HT-29 (cell line): ENCODE data around the gene AR. TPM values are rescaled to one million over a fixed set of nuclear protein-coding genes. Genes with fewer than 3 reads are reported as not detected.
"Not testable (repeated sequence)": the region's sequence is repeated elsewhere in the genome, so short reads cannot be mapped to it uniquely, and the experiment has no call there.

Source experiments
- DNase-seq: peaks from one replicate; pipeline ENCODE4 v3.0.0-alpha.2; 2015; ENCODE audit warnings: low spot score
- total RNA-seq: library from RNA; depleted of rRNA; stranded (reverse); fragments of >200 nt; shearing (Covaris generic); gene quantifications from 2 replicates; pipeline ENCODE4 v1.2.3, GENCODE V29; 2014

Gene AR
- total RNA-seq, 1 experiment from 2014 or later, result not detected

- not testable (repeated sequence) for DNase-seq
Observed at GRCh38 chrX:67637293-67637692, 93.5 kb downstream of the AR start.

- no peak for DNase-seq
Observed at GRCh38 chrX:67648361-67648760, 104.5 kb downstream of the AR start.

- no peak for DNase-seq
Observed at GRCh38 chrX:67651437-67652142, 107.8 kb downstream of the AR start.

GRCh38 chrX:67652543-67652942 lies 108.7 kb downstream of the AR start:
- DNase-seq, result no peak

GRCh38 chrX:67654301-67654700 lies 110.5 kb downstream of the AR start:
- no peak for DNase-seq

GRCh38 chrX:67665583-67665982 lies 121.8 kb downstream of the AR start:
- no peak for DNase-seq

GRCh38 chrX:67670717-67671116 lies 126.9 kb downstream of the AR start:
- DNase-seq, result not testable (repeated sequence)

- DNase-seq, result no peak
Observed at GRCh38 chrX:67673741-67674274, 130.0 kb downstream of the AR start.

- DNase-seq, result no peak
Observed at GRCh38 chrX:67674741-67675140, 130.9 kb downstream of the AR start.

GRCh38 chrX:67684136-67684535 lies 140.3 kb downstream of the AR start:
- DNase-seq, result no peak

- no peak for DNase-seq
Observed at GRCh38 chrX:67692246-67692645, 148.4 kb downstream of the AR start.

GRCh38 chrX:67693928-67694327 lies 150.1 kb downstream of the AR start:
- DNase-seq, result no peak

GRCh38 chrX:67697452-67697851 lies 153.6 kb downstream of the AR start:
- no peak for DNase-seq

- DNase-seq, result no peak
Observed at GRCh38 chrX:67700602-67701001, 156.8 kb downstream of the AR start.

GRCh38 chrX:67714004-67714403 lies 170.2 kb downstream of the AR start:
- no peak for DNase-seq

GRCh38 chrX:67717571-67717970 lies 173.8 kb downstream of the AR start:
- no peak for DNase-seq

- DNase-seq, result no peak
Observed at GRCh38 chrX:67718926-67719325, 175.1 kb downstream of the AR start.

- DNase-seq, result no peak
Observed at GRCh38 chrX:67720344-67720743, 176.5 kb downstream of the AR start.

- DNase-seq, result no peak
Observed at GRCh38 chrX:67721321-67721720, 177.5 kb downstream of the AR start.

GRCh38 chrX:67723580-67724351 lies 179.9 kb downstream of the AR start:
- DNase-seq, result no peak

- DNase-seq, result no peak
Observed at GRCh38 chrX:67724359-67725110, 180.7 kb downstream of the AR start.

GRCh38 chrX:67725471-67725870 lies 181.7 kb downstream of the AR start:
- no peak for DNase-seq
